ENCODE data around the gene CDK8. TPM values are rescaled to one million over a fixed set of nuclear protein-coding genes. Genes with fewer than 3 reads are reported as not detected.

The CDK8 gene
- total RNA-seq, 2 donors from 2014 or later: 29.4 to 33.1 TPM

DNA sequence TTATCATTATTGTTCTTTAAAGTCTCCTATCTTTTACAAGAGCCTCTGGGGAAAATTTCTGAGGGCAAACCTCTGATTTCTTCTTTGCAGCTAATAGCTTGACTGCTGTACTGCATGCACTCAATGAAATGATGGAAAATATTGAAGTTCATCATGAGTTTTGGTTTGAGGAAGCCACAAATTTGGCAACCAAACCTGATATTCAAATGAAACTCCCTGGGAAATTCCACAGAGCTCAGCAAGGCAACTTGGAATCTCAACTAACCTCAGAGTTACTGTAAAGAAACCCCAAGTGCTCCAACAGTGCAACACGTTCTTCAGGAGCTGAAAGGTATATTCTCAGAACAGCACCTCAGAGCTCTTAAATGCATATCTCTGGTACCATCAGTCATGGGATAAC lies 17.6 kb upstream of the CDK8 start:
- no peak overlapping the region for H3K9ac ChIP-seq (ENCODE audit: extremely low read depth, low read length, poor library complexity, severe bottlenecking)
- no peaks in the 10 kb centered on the region for H3K4me1 ChIP-seq (ENCODE audit: control insufficient read depth, insufficient read depth, low read length)
- no peaks in the 10 kb centered on the region for H3K4me1 Mint-ChIP-seq
- WGBS, 2 experiments (ENCODE audit: insufficient coverage in 1 of 2, insufficient read length in 1 of 2): 63 to 81% methylated on average over 1 of the region's 1 CpG
- TF ChIP-seq, protein P1, sequence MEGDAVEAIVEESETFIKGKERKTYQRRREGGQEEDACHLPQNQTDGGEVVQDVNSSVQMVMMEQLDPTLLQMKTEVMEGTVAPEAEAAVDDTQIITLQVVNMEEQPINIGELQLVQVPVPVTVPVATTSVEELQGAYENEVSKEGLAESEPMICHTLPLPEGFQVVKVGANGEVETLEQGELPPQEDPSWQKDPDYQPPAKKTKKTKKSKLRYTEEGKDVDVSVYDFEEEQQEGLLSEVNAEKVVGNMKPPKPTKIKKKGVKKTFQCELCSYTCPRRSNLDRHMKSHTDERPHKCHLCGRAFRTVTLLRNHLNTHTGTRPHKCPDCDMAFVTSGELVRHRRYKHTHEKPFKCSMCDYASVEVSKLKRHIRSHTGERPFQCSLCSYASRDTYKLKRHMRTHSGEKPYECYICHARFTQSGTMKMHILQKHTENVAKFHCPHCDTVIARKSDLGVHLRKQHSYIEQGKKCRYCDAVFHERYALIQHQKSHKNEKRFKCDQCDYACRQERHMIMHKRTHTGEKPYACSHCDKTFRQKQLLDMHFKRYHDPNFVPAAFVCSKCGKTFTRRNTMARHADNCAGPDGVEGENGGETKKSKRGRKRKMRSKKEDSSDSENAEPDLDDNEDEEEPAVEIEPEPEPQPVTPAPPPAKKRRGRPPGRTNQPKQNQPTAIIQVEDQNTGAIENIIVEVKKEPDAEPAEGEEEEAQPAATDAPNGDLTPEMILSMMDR (conservative IDR thresholded peaks at IDR 0.05): no peak
- no peak overlapping the region for H3K4me3 ChIP-seq (ENCODE audit: low read length)
- no peaks in the 10 kb centered on the region for H3K36me3 ChIP-seq (ENCODE audit: control insufficient read depth, insufficient read depth, low read length)
- H3K27ac Mint-ChIP-seq: no peak overlapping the region
- no peak for DNase-seq
- peaks cover 12% of the 10 kb centered on the region for H3K27me3 ChIP-seq (ENCODE audit: control insufficient read depth, insufficient read depth, low read length, poor library complexity, severe bottlenecking)
- H3K36me3 Mint-ChIP-seq (ENCODE audit: low read depth): no peaks in the 10 kb centered on the region
- H3K4me3 Mint-ChIP-seq: no peak overlapping the region
- H3K27me3 Mint-ChIP-seq (ENCODE audit: insufficient read depth): peaks cover 21% of the 10 kb centered on the region
- no peak overlapping the region for H3K27ac ChIP-seq (ENCODE audit: low read depth, low read length)
- H3K9me3 Mint-ChIP-seq: no peaks in the 10 kb centered on the region
- no peaks in the 10 kb centered on the region for H3K9me3 ChIP-seq (ENCODE audit: control insufficient read depth, low read length)

DNA sequence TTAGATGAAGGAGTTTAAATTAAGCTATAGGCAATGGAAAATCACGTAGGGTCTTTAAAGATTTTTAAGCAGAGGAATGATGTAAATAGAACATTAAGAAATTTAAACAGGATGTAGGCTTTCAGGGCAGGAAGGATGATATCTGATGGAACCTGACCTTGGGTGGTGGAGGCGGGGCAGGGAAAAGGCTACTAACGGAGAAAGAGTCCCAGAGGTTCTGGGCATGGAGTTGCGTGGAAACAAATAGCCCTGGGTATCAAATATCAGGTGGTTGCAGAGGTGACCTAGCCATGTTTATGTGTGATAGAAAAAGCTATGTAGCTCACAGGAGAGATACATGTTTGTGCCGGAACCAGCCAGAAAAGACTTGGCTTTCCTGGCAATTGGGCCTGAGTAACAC lies 7.8 kb upstream of the CDK8 start:
- H3K9me3 ChIP-seq (ENCODE audit: control insufficient read depth, low read length): peaks cover 10% of the 10 kb centered on the region
- H3K4me1 ChIP-seq (ENCODE audit: control insufficient read depth, insufficient read depth, low read length): peaks cover 10% of the 10 kb centered on the region
- Mint-ChIP-seq H3K27ac (no peak overlapping the region), H3K36me3 (ENCODE audit: low read depth) (no peaks in the 10 kb centered on the region), H3K4me3 (no peak overlapping the region), H3K4me1 (no peaks in the 10 kb centered on the region), H3K9me3 (peaks cover 4% of the 10 kb centered on the region), H3K27me3 (ENCODE audit: insufficient read depth) (no peaks in the 10 kb centered on the region)
- H3K9ac ChIP-seq (ENCODE audit: extremely low read depth, low read length, poor library complexity, severe bottlenecking): no peak overlapping the region
- H3K4me3 ChIP-seq (ENCODE audit: low read length): no peak overlapping the region
- no peak overlapping the region for H3K27ac ChIP-seq (ENCODE audit: low read depth, low read length)
- no peak for DNase-seq
- H3K36me3 ChIP-seq (ENCODE audit: control insufficient read depth, insufficient read depth, low read length): no peaks in the 10 kb centered on the region
- TF ChIP-seq, protein P1 (conservative IDR thresholded peaks at IDR 0.05): no peak
- WGBS, 2 experiments (ENCODE audit: insufficient coverage in 1 of 2, insufficient read length in 1 of 2): 86 to 89% methylated on average over 3 to 5 of the region's 5 CpGs
- H3K27me3 ChIP-seq (ENCODE audit: control insufficient read depth, insufficient read depth, low read length, poor library complexity, severe bottlenecking): peaks cover 15% of the 10 kb centered on the region

DNA sequence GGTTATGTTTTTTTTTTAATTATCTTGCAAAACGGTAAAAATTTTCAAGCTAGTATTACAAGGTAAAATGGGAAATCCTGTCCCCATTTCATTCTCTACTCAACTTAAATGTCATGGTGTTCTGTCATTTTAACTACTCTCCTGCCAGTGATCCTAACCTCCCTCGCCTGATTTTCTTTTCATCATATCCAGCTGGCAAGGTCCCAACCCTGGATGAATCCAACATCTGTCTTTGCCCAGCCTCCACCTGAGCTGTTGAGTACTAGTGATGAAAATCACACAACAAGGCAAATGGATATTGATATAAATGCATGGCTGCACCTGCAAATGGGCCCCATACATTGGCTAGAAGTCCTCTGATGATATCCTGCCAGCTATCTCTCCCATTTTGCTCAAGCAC lies 6.9 kb upstream of the CDK8 start:
- Mint-ChIP-seq H3K27ac (no peak overlapping the region), H3K36me3 (ENCODE audit: low read depth) (no peaks in the 10 kb centered on the region), H3K4me1 (no peaks in the 10 kb centered on the region), H3K27me3 (ENCODE audit: insufficient read depth) (no peaks in the 10 kb centered on the region), H3K4me3 (no peak overlapping the region), H3K9me3 (peaks cover 4% of the 10 kb centered on the region)
- peaks cover 10% of the 10 kb centered on the region for H3K4me1 ChIP-seq (ENCODE audit: control insufficient read depth, insufficient read depth, low read length)
- H3K27me3 ChIP-seq (ENCODE audit: control insufficient read depth, insufficient read depth, low read length, poor library complexity, severe bottlenecking): peaks cover 15% of the 10 kb centered on the region
- DNase-seq: no peak
- no peak overlapping the region for H3K4me3 ChIP-seq (ENCODE audit: low read length)
- 90 to 100% methylated on average over 1 to 2 of the region's 2 CpGs for WGBS, 2 experiments (ENCODE audit: insufficient coverage in 1 of 2, insufficient read length in 1 of 2)
- H3K9me3 ChIP-seq (ENCODE audit: control insufficient read depth, low read length): peaks cover 9% of the 10 kb centered on the region
- H3K27ac ChIP-seq (ENCODE audit: low read depth, low read length): no peak overlapping the region
- TF ChIP-seq, protein P1 (conservative IDR thresholded peaks at IDR 0.05): no peak
- no peaks in the 10 kb centered on the region for H3K36me3 ChIP-seq (ENCODE audit: control insufficient read depth, insufficient read depth, low read length)
- H3K9ac ChIP-seq (ENCODE audit: extremely low read depth, low read length, poor library complexity, severe bottlenecking): no peak overlapping the region

Measured in endodermal cell (in vitro differentiated cells).